Activated T-helper 17 cell treated with anti-CD3 and anti-CD28 coated beads, Interleukin-2, amount 50 U/mL, for 72 hours (primary cell): ENCODE data around the gene SDK2. TPM values are rescaled to one million over a fixed set of nuclear protein-coding genes. Genes with fewer than 3 reads are reported as not detected.
"Not testable (repeated sequence)": the region's sequence is repeated elsewhere in the genome, so short reads cannot be mapped to it uniquely, and the experiment has no call there.

Source experiments
- ATAC-seq: fragments of 150-1000 bp; cut with Tn5 transposase; replicated peaks from 2 replicates; pipeline ENCODE4 v1.10.0; 2021; ENCODE audit warnings: mild to moderate bottlenecking, moderate library complexity
- H3K27ac Mint-ChIP-seq: one replicate; pipeline ENCODE4 v1.8.0; 2022; ENCODE audit warnings: mixed read lengths
- H3K27me3 Mint-ChIP-seq: one replicate; pipeline ENCODE4 v1.8.0; 2022; ENCODE audit warnings: mixed read lengths
- H3K36me3 Mint-ChIP-seq: one replicate; pipeline ENCODE4 v1.8.0; 2022; ENCODE audit warnings: low read depth, mild to moderate bottlenecking, mixed read lengths
- H3K4me1 Mint-ChIP-seq: one replicate; pipeline ENCODE4 v1.8.0; 2022; ENCODE audit warnings: mixed read lengths
- H3K4me3 Mint-ChIP-seq: one replicate; pipeline ENCODE4 v1.8.0; 2022; ENCODE audit warnings: mild to moderate bottlenecking, mixed read lengths
- H3K9me3 Mint-ChIP-seq: one replicate; pipeline ENCODE4 v1.8.0; 2022; ENCODE audit warnings: mixed read lengths
- total RNA-seq, 2 donors: library from RNA; stranded (reverse); gene quantifications; one replicate each; pipeline ENCODE4 v1.2.3, GENCODE V29; 2022

The SDK2 gene
- total RNA-seq, 2 donors from 2014 or later: 0.19 to 0.26 TPM

GRCh38 chr17:73379826-73380225, 264.4 kb downstream of the SDK2 start:
- no peak for ATAC-seq
- Mint-ChIP-seq H3K36me3 (no peaks in the 10 kb centered on the region), H3K4me1 (no peaks in the 10 kb centered on the region), H3K27me3 (no peaks in the 10 kb centered on the region), H3K27ac (no peak overlapping the region), H3K9me3 (no peaks in the 10 kb centered on the region), H3K4me3 (no peak overlapping the region)

- Mint-ChIP-seq H3K4me1 (no peaks in the 10 kb centered on the region), H3K27ac (no peak overlapping the region), H3K27me3 (no peaks in the 10 kb centered on the region), H3K9me3 (no peaks in the 10 kb centered on the region), H3K36me3 (no peaks in the 10 kb centered on the region), H3K4me3 (no peak overlapping the region)
- no peak for ATAC-seq
These were observed 265.2 kb downstream of the SDK2 start for GRCh38 chr17:73378974-73379470.

DNA sequence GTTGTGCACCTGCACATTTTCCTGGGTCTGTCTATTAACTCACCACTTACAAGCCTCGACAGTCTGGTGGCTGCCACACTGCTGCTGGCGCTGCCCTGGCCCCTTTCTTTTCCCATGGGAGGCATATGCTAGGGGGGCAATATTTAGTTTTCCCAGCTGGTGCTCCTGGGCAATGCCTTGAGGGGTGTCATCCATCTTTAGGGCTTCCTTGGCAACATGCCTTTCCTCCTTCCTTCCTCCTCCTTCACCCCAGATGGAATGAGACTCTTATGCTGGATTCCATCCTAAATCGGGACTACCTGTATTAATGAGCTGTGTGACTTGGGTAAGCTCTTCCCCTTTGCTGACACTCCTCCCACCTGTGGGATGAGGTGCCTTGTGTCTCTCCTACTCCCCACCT, 267.6 kb downstream of the SDK2 start:
- no peaks in the 10 kb centered on the region for H3K36me3 Mint-ChIP-seq
- no peaks in the 10 kb centered on the region for H3K27me3 Mint-ChIP-seq
- no peak overlapping the region for H3K4me3 Mint-ChIP-seq
- H3K9me3 Mint-ChIP-seq: no peaks in the 10 kb centered on the region
- H3K4me1 Mint-ChIP-seq: no peaks in the 10 kb centered on the region
- H3K27ac Mint-ChIP-seq: no peak overlapping the region
- ATAC-seq: no peak

- peaks cover 3% of the 10 kb centered on the region for H3K27me3 Mint-ChIP-seq
- H3K36me3 Mint-ChIP-seq: no peaks in the 10 kb centered on the region
- H3K9me3 Mint-ChIP-seq: no peaks in the 10 kb centered on the region
These were observed 268.1 kb downstream of the SDK2 start for GRCh38 chr17:73376152-73376551.

DNA sequence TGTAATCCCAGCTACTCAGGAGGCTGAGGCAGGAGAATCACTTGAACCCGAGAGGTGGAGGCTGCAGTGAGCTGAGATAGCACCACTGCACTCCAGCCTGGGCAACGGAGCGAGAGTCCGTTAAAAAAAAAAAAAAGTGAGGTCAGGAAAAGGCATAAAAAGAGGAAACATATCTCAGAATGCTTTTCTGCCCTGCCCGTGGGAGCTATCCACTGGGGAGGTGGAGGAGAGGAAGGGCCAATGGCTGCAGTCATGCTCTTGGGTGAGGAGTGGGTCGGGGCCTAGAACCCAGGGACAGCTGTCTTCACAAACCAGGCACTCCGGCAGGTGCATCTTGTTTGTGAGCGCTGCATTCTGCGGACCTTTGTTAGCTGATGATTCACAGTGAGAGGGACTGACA, 272.4 kb downstream of the SDK2 start:
- H3K27me3 Mint-ChIP-seq: peaks cover 5% of the 10 kb centered on the region
- no peaks in the 10 kb centered on the region for H3K9me3 Mint-ChIP-seq
- no peak overlapping the region for H3K4me3 Mint-ChIP-seq
- no peaks in the 10 kb centered on the region for H3K4me1 Mint-ChIP-seq
- no peaks in the 10 kb centered on the region for H3K36me3 Mint-ChIP-seq
- no peak overlapping the region for H3K27ac Mint-ChIP-seq
- no peak for ATAC-seq

More at GRCh38 chr17:73376152-73376551, 268.1 kb downstream of the SDK2 start:
- ATAC-seq: no peak
- Mint-ChIP-seq H3K4me3 (no peak overlapping the region), H3K4me1 (no peaks in the 10 kb centered on the region), H3K27ac (no peak overlapping the region)

- H3K9me3 Mint-ChIP-seq: no peaks in the 10 kb centered on the region
- H3K4me1 Mint-ChIP-seq: no peaks in the 10 kb centered on the region
- H3K27me3 Mint-ChIP-seq: peaks cover 5% of the 10 kb centered on the region
- no peak overlapping the region for H3K27ac Mint-ChIP-seq
- H3K36me3 Mint-ChIP-seq: no peaks in the 10 kb centered on the region
- no peak overlapping the region for H3K4me3 Mint-ChIP-seq
- ATAC-seq: no peak
These were observed 273.0 kb downstream of the SDK2 start for GRCh38 chr17:73371285-73371684.

DNA sequence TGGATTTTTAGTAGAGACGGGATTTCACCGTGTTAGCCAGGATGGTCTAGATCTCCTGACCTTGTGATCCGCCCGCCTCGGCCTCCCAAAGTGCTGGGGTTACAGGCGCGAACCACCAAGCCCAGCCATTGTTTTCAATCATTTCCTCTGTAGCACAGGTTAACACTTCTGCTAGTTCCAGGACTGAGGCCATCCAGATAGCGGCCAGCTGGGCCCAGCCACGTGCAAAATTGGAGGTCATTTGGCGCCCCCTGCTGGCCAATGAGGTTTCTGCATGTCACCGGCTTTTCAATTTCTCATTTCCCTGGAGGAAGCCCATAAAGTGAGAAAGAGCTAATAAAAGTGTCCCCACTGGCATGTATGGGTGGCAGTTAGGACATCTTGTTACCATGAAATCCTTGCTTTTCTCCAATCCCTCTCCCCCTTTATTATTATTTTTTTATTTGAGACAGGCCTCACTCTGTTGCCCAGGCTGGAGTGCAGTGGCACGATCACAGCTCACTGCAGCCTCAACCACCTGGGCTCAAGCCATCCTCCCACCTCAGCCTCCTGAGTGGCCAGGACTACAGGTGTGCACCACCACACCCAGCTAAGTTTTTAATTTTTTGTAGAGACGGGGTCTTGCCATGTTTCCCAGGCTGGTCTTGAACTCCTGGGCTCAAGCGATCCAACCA, 274.3 kb downstream of the SDK2 start:
- H3K27ac Mint-ChIP-seq, H3K27me3 Mint-ChIP-seq, H3K4me3 Mint-ChIP-seq, H3K9me3 Mint-ChIP-seq, H3K4me1 Mint-ChIP-seq, H3K36me3 Mint-ChIP-seq: not testable (repeated sequence)
- ATAC-seq: peak; percentile 71

DNA sequence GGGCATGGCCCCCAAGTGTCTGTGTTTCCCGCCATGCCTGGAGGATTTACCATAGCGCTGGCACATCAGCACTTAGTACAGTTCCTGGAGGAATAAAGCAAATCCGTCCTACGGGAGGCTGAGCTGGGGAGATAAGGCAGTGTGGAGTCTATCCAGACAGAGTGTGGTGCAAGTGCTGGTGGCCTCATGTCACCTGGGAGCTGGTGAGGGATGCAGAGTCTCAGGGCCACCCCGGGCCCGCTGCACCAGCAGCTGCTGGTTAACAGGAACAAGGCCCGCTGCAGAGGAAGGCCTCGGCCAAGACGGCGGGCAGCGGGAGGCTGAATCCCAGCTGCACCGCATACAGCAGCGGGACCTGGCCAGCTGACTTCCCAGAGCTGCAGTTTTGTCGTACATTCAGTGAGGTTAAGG, 275.1 kb downstream of the SDK2 start:
- no peaks in the 10 kb centered on the region for H3K9me3 Mint-ChIP-seq
- H3K27ac Mint-ChIP-seq: no peak overlapping the region
- H3K4me3 Mint-ChIP-seq: no peak overlapping the region
- no peaks in the 10 kb centered on the region for H3K4me1 Mint-ChIP-seq
- no peaks in the 10 kb centered on the region for H3K36me3 Mint-ChIP-seq
- peaks cover 5% of the 10 kb centered on the region for H3K27me3 Mint-ChIP-seq
- no peak for ATAC-seq

- Mint-ChIP-seq H3K36me3 (no peaks in the 10 kb centered on the region), H3K9me3 (no peaks in the 10 kb centered on the region), H3K4me3 (no peak overlapping the region), H3K27me3 (peaks cover 5% of the 10 kb centered on the region), H3K4me1 (no peaks in the 10 kb centered on the region), H3K27ac (no peak overlapping the region)
- no peak for ATAC-seq
These were observed 276.1 kb downstream of the SDK2 start for GRCh38 chr17:73368085-73368631.

DNA sequence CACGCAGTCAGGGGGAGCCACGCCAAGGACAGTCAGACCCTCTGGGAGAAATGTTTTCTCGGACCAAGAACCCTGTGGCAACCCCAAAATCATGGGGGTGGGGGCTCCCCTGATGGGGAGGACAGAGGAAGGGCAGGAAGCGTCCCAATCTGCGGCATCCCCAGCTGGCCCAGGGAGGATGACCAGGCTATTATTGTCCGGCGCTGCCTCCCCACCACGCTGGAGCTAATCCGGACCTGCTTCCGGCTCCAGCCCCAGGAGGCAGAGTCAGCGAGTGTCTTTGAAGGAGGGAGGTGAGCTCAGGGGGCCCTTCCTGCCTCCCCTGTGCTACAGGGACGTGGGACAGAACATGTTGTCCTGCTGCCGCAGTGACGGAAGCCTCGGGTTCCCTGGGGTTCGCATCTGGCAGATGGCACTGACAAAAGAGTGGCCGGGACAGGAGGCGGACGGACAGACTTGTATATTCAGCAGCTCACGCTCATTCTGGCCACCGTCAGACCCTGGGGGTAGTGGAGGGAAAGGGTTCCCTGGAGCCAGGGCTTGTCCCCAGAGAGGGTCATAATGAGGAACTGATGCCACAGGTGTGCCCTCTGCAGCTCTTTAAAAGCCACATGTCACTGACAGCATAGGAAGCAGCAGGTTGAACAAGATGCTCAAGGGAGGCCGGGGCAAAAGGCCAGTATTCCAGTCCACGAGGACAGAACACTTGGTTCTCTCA, 278.2 kb downstream of the SDK2 start:
- H3K36me3 Mint-ChIP-seq: no peaks in the 10 kb centered on the region
- no peaks in the 10 kb centered on the region for H3K4me1 Mint-ChIP-seq
- H3K9me3 Mint-ChIP-seq: no peaks in the 10 kb centered on the region

GRCh38 chr17:73365301-73365874, 278.9 kb downstream of the SDK2 start:
- Mint-ChIP-seq H3K4me1 (no peaks in the 10 kb centered on the region), H3K27ac (no peak overlapping the region), H3K27me3 (no peaks in the 10 kb centered on the region), H3K4me3 (no peak overlapping the region), H3K9me3 (no peaks in the 10 kb centered on the region), H3K36me3 (no peaks in the 10 kb centered on the region)
- ATAC-seq: no peak

More for the DNA sequence above, 278.2 kb downstream of the SDK2 start:
- ATAC-seq: no peak
- Mint-ChIP-seq H3K27ac (no peak overlapping the region), H3K4me3 (no peak overlapping the region), H3K27me3 (peaks cover 1% of the 10 kb centered on the region)

GRCh38 chr17:73364155-73364522, 280.1 kb downstream of the SDK2 start:
- no peaks in the 10 kb centered on the region for H3K36me3 Mint-ChIP-seq
- H3K9me3 Mint-ChIP-seq: no peaks in the 10 kb centered on the region
- no peak overlapping the region for H3K4me3 Mint-ChIP-seq
- no peaks in the 10 kb centered on the region for H3K27me3 Mint-ChIP-seq
- H3K4me1 Mint-ChIP-seq: no peaks in the 10 kb centered on the region
- H3K27ac Mint-ChIP-seq: no peak overlapping the region
- ATAC-seq: no peak

GRCh38 chr17:73363442-73364154, 280.6 kb downstream of the SDK2 start:
- no peak overlapping the region for H3K27ac Mint-ChIP-seq
- H3K27me3 Mint-ChIP-seq: no peaks in the 10 kb centered on the region
- no peaks in the 10 kb centered on the region for H3K36me3 Mint-ChIP-seq
- no peak overlapping the region for H3K4me3 Mint-ChIP-seq
- ATAC-seq: no peak
- H3K9me3 Mint-ChIP-seq: no peaks in the 10 kb centered on the region
- H3K4me1 Mint-ChIP-seq: no peaks in the 10 kb centered on the region

DNA sequence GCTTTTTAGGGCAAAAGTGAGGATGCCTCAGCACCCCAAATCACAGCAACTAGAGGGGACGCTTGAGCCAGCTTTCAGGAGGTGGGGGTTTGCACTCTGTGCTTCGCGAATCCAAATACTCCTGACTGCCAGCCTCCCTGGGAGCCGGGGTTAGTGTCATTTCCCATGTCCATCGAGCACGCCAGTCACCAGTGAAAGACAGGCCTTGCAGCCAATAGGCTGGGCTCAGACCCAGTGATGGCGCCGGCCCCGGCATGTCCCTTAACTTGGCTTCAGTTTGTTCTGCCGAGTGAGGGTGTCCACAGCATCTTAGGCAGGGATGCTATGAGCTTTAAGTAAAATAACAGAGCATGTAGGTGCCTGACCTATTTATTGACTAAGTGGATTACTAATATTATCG, 281.5 kb downstream of the SDK2 start:
- Mint-ChIP-seq H3K9me3 (no peaks in the 10 kb centered on the region), H3K27me3 (no peaks in the 10 kb centered on the region), H3K27ac (no peak overlapping the region), H3K4me3 (no peak overlapping the region), H3K36me3 (no peaks in the 10 kb centered on the region), H3K4me1 (no peaks in the 10 kb centered on the region)
- ATAC-seq: no peak
